GM19025 (cell line): ENCODE data around the gene HELZ.

Experiments used
- ATAC-seq: cut with Tn5 transposase; IDR thresholded peaks from one replicate; pipeline ENCODE4 v1.9.1; 2021; ENCODE audit warnings: mild to moderate bottlenecking, low read depth, moderate library complexity; ENCODE audit not compliant: unreplicated experiment

Gene HELZ

GRCh38 chr17:67055811-67056745, 188.9 kb downstream of the HELZ start:
- ATAC-seq = no peak

GRCh38 chr17:67055041-67055443, 190.0 kb downstream of the HELZ start:
- ATAC-seq = no peak

- ATAC-seq = no peak
Observed at GRCh38 chr17:67054608-67055007, 190.4 kb downstream of the HELZ start.

GRCh38 chr17:67054011-67054591, 190.9 kb downstream of the HELZ start:
- no peak for ATAC-seq

GRCh38 chr17:67053438-67054000, 191.5 kb downstream of the HELZ start:
- ATAC-seq = no peak

GRCh38 chr17:67052720-67053437, 192.1 kb downstream of the HELZ start:
- ATAC-seq = no peak

- ATAC-seq = no peak
Observed at GRCh38 chr17:67051837-67052236, 193.2 kb downstream of the HELZ start.

- ATAC-seq = no peak
Observed at GRCh38 chr17:67051155-67051538, 193.8 kb downstream of the HELZ start.

GRCh38 chr17:67050471-67051154, 194.4 kb downstream of the HELZ start:
- ATAC-seq = no peak

GRCh38 chr17:67050066-67050465, 194.9 kb downstream of the HELZ start:
- no peak for ATAC-seq

GRCh38 chr17:67049025-67049739, 195.8 kb downstream of the HELZ start:
- no peak for ATAC-seq

GRCh38 chr17:67047382-67047781, 197.6 kb downstream of the HELZ start:
- no peak for ATAC-seq

- ATAC-seq = no peak
Observed at GRCh38 chr17:67046398-67046797, 198.6 kb downstream of the HELZ start.

- ATAC-seq = no peak
Observed at GRCh38 chr17:67044940-67045339, 200.1 kb downstream of the HELZ start.

GRCh38 chr17:67044016-67044772, 200.8 kb downstream of the HELZ start, which contains the start of gene CACNG1:
Gene CACNG1 (plus strand): TSS chr17:67044554. CDS start chr17:67044661, 107 bp downstream.
- no peak for ATAC-seq

- no peak for ATAC-seq
Observed at GRCh38 chr17:67043283-67043682, 201.7 kb downstream of the HELZ start.

GRCh38 chr17:67041941-67042899, 202.8 kb downstream of the HELZ start:
- ATAC-seq = no peak

- ATAC-seq = no peak
Observed at GRCh38 chr17:67041531-67041930, 203.5 kb downstream of the HELZ start.
